ENCODE measurements around the gene DBH.

Gene DBH

DNA sequence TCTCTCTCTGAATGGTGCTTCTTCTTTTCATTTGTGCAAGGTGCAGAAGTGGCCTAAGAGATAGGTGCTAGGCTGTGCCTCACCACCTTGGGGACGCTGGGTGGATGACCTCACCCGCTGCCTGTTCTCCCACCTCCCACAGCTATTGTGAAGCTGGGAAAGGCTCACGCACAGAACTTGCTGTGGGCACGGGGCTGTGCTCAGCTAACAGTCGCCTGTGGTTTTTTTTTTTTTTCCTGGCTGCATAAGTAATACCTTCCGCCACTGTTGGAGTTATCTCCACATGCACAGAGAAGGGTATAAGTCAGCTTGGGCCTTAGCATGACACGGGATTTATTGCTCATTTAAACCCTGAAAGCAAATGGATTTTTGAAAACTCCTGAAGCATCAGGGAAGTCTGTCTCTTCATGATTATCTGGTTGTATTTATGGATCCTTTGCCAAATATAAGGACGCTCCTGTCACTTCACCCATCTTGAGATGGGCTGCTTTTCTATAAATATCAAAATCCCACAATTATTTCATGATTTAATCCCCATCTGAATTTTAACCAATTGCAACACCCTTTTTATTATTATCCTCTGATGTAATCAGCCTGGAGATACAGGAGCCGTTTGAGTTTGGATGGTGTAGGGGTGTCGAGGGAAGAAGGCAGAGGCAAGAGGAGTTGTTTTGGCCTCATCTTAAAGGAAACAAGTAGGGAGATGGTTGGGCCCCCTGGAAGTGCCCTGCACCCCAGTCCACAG is 9.0 kb downstream of the DBH start:
- no peak for FAIRE-seq

DNA sequence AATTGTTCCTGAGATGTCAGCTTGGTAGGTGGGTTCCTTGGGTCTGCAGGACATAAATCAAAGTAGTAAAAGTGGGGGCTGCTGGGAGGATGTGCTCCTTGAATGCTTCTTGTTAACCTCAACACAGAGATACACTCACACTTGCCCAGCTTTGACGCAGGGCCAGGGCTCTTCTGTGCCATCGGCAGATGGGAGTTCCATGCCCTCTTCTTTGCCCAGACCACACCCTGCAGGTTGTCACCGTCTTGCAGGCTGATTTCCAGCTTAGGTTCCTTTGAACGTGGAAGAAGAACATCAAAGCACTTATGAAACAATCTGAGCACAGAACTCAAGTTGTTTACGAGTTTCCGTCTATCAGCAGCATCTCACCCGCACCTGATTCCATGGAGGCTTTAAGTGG is 11.0 kb downstream of the DBH start:
- FAIRE-seq: no peak

DNA sequence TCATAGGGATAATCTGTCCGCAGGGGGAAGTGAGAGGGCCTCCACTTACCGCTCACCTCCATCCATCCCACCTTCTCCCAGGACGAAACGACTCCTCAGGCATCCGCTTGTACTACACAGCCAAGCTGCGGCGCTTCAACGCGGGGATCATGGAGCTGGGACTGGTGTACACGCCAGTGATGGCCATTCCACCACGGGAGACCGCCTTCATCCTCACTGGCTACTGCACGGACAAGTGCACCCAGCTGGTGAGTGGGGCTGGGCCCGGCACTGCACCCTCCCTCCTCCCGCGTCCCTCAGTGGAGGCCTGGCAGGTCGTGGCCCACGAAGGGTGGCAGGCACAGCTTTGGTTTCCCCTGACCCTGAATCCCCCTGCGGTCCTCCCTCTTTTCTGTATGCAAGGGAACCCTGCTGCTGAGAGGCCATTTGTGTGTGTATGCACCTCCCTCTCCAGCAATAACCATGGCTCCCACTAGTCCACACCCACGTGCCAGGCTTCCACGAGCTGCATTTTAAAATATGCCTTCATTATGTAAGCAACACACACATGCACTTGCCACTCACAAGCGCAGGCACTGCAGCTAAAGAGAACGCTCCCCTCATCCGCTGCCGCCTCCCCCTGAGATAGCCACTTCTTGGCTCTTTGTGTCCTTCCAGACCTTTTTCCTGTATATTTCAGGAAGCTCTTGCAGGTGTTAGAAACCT is 11.8 kb downstream of the DBH start:
- FAIRE-seq: no peak

DNA sequence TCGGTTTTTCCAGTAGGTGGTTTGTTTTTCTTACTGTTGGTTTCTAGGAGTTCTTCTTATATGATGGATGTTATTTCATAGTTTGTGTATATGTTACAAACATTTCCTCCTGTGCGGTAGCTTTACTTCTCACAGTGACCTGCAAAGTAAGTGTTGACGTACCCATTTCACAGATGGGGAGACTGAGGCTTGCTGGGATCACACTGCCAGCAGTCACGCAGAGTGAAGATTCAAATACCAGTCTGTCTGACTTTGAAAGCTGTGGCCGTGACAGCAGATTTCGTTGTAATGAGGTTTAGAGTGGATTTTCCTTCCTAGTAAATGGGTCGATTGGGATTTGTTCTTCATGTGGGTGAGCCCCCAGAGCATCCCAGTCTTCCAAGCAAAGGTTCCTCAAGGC is 13.0 kb downstream of the DBH start:
- FAIRE-seq: no peak

DNA sequence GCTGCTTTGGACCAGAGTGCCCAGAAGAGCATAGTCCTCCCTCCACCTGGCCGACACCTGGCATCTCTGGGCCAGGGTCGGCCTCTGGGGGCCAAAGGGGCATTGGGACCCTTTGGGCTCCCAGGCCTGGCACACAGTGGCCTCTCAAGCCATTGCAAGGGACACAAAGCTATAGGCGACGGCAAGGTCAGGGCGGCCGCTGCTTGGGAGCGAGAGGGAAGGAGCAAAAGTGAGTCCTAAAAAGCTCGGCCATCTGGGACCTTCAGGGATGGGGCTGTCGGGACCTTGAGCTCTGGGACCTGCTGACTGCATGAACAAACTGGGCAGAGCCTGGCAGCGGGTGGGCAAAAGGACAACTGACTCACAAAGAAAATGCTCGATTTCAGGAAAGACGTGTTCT is 13.9 kb downstream of the DBH start:
- FAIRE-seq: no peak

DNA sequence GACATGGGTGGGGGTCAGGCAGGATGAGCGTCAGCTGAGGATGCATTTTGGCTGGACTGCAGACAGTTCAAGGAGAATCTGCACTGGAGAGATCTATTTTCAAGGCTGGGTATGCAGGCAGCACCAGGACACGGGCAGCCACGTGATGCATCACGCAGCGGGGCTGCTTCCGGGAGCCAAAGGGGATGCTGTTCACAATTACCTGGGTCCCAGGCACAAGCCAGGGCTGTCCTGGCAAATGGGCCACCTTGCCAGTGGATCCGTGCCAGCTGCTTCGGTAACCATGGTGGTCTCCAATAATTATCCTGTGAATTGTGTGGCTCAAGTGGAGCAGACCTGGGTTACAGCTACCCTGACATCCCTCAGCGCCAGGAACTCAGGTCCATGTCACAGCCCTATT is 17.5 kb downstream of the DBH start:
- FAIRE-seq: no peak

DNA sequence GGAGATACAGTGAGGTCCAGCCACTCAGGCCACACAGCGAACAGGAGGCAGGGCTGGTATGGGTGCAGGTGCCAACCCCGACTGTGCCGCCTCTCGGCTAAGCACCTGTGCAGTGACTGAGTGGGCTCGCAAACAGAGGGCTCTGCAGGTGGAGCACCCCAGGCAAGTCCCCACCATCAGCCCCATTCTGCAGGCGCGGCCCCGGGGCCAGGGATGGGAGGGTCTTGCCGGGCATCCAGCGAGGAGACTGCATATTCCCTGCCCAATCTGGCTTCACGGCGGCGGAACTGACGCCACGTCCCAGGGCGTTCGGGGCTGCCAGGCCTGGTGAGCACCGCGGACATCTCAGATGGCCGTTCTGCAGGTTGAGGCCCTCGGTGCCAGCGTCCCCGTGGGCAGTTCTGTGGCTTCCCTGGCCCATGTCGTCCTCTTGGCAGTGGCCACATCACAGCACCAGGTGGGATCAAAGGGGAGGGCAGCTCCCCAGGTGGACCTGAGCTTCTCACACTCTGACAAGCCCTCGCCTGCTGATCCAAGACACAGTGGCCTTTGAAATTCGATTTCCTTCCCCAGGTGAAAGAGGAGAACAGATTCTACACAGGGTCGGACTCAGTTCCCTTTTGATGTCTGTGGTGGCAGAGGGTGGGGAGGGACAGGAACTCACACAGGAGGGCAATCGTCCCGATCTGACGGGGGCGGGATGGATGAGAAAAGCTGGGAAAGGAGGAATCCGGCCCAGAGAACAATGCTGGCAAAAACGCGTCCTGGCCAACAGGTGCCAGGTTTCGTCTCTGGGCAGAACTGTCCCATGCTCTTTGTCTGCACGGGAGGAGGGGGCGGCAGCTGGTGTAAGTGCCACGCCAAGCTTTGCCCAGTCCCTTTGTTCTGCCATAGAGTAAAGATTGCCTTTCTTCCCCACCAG is 18.8 kb downstream of the DBH start:
- FAIRE-seq: no peak

DNA sequence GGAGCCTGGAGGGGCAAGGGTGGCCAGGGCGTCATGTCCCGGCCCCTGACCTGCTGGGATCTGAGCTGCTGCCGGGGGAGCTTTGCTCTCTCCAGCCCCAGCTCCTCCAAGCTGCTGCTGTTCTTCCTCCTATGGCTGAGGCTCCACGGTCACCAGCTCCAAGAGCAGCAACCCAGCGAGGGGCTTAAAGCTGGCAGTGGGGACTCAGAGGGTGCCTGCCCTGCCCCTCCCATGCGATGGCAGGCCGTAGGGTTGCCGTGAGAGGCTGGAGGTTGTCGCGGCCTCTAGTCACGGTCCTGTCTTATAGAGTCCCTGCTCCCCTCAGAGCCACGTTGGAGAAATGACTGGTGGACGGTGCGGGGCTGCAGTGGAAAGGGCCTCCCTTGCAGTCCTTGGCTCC is 19.5 kb downstream of the DBH start:
- no peak for FAIRE-seq

DNA sequence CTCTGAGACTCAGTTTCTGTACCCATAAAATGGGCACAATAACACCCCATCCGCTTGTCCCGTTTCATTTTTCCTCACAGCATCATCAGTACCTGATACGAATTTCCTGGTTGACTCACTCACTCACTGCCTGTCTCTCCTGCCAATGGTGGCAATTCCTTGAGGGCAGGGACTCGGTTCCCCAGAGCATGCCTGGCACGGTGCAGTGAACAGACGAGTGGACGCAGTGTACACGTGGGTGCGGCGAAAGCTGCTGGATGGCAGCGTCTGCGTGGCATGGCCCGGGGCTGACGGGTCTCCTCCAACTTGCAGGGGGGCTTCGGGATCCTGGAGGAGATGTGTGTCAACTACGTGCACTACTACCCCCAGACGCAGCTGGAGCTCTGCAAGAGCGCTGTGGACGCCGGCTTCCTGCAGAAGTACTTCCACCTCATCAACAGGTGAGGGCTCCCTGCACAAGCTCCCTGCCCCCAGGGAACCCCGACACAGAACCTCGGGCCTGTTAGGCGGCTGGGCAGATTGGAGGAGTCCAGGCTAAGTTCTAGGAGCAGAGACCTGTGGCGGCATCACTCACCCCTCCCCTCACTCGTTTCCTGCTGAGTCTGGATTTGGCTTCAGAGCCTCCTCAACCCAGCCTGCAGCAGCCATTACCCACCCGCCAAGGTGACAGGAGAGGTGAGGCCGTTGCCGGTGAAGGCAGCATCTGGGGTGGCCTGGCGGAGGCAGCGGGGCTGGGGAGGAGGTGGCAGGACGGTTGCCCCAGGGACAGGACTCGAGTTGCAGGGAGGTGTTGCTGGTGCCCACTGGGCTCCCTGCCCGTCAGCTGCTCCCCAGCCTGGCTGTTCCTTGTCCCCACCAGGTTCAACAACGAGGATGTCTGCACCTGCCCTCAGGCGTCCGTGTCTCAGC is 20.3 kb downstream of the DBH start:
- FAIRE-seq: no peak

DNA sequence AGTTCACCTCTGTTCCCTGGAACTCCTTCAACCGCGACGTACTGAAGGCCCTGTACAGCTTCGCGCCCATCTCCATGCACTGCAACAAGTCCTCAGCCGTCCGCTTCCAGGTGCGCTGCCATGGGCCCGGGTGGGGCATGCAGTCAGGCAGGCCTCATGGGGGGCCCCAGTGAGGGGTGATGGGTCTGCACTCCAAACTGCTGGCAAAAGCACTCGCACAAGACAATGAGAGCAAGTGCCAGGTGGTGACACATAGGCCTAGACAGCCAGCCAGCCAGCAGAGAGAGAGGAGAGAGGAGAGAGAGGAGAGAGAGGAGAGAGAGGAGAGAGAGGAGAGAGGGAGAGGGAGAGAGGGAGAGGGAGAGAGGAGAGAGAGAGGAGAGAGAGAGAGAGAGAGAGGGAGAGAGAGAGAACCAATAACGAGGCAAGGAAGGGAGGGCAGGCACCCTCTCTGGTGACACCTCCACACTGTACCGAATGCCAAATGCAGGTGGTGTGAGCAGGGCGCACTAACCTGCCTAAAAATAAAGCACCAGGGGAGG is 21.0 kb downstream of the DBH start:
- no peak for FAIRE-seq

DNA sequence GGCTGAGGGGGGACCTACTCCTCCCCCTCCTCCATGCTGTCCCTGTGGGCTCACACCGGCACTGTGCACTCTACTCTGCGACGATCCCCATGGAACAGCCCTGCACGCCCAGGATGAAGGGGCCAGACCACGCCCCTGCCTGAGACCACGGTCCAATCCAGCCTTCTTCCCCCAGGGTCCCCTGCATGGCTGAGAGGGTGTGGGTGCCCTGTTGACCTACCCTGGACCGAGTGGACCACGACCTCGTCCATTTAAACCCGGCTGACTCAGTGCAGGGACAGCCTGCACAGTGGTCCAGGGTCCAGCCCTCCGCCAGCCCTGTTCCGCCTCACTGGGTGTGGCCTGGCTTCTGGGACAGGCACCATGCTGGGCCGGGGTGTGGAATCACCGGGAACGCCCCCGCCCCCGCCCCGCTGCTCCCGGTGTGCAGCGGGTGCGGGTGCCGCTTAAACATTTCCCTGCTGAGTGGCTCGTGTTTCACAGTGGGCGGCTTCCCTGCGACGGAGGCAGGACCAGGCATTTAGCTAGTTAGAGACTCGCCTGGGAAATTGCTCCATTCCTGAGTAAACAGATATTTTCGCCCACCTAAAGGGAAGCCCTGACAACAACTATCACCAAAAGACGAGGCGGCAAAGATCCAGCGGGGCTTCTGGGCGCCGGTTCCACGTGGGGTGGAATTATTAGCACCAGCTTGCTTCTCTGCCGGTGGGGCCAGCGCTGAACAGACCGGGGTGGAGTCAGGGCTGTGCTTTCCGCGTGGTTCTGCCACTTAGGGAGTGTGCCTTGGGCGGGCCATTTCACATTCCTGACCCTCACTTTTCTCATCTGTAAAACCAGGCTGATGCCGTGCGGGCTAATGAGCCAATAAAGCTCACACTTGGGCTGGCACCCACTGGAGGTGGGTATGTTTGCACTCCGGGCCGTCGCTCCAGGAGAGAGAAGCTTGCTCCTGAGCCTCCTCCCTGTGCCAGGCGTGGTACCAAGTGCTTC is 22.6 kb downstream of the DBH start:
- FAIRE-seq: no peak

DNA sequence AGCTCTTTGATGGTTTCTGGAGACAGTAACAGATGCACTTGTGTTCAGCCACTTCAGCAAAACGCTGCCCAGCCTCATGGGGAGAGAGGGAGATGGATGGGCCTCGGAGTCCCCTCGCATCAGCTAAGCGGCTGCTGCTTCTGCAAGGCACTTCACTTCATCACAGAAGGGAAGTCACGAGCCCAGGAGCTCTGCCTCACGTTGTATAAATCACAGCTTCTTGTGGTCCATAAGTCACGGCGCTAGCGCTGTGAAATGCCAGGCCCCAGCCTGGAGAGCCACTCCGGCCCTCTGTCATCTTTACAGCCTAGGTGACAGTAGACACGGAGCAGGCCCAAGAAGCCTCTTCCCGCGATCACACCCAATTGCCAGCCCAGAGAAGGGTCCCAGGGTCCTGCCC is 23.4 kb downstream of the DBH start:
- FAIRE-seq: no peak

DNA sequence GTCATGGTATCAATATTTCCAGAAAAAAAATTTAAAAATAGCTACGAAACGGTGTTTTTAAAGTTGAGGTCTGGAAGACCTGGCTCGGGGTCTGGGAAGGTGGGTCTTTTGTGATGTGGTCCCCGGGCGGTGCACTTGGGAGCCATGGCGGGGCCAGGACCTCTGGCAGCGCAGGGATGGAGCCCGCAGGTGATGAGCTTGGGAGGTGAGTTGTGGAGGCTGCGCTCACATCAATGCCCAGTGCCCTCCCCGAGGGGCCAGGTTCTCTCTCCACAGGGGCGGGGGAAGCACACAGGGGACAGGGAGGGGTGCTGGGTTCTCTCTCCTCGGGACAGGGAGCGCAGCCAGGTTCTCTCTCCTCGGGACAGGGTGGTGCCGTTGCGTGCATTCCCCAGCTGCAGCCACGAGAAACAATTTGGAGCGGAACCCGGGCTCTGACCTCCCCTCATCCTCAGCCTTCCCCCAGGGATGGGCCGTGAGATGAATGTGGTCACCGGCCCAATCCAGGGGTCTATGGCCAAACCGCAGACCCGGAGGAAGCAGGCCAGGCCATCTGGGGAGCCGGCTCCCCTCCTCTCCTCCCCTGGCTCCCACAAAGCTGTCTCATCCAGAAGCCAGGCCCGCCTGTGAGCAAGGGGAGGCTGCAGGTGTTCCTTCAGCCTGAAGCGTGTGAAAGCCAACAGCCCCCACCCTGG is 25.8 kb downstream of the DBH start:
- FAIRE-seq: no peak

DNA sequence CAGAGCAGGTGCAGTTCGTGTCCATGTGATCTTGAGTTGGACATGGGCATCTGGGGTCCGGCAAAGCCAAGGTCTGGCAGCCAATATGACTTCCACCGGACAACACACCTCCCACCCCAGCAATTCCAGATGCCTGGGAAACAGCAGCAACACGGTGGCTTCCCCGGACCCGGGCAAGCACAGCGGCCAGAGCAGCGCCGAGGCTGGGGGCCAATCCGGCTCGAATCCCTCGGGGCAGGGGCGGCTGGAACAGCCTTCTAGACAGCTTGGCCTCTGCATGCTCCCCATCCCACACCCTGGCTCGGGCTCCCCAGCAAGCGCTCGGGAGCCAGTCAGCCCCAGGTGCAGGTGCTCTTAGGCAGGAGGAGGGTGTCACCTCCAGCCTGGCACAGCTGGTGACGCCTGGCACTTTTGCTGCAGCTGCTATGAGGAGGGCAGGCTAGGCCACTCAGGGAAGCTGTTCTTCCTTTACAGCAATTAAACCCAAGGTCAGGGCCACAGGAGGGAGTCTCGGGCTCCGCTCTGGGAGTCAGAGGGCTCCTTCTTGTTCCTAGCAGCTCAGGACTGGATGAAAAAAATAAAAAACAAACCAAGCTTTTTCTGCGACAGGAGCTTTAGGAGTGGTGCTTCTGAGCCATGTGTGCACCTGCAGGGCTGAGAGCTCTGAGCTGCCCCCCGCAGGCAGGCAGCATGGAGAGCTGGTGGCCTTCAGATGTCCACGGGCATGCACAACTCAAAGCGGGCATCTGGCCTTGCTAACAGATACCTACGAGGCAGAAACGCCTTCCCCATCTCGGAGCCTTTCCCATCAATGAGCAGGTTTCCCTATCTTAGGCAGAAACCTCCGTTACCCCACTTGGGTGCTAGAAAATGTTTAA is 28.2 kb downstream of the DBH start:
- FAIRE-seq: no peak

DNA sequence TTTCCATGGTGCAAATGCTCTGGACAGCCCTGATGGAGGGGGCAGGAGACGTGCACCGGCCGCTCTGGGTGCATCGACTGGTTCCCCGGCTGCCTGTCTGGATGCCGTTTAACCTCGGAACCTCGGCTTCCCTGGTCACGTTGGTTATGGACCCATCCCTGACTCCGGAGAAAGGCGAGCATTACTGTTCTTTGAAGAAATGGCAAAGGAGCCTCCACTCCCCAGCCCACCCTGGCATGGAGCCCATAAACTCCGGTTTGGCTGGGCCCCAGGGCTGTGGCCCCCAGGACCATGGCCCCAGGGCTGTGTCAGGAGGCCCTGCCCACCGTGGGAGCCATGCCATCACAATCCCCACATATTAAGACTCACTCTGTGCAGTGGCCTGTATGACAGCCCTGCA is 28.9 kb downstream of the DBH start:
- no peak for FAIRE-seq

DNA sequence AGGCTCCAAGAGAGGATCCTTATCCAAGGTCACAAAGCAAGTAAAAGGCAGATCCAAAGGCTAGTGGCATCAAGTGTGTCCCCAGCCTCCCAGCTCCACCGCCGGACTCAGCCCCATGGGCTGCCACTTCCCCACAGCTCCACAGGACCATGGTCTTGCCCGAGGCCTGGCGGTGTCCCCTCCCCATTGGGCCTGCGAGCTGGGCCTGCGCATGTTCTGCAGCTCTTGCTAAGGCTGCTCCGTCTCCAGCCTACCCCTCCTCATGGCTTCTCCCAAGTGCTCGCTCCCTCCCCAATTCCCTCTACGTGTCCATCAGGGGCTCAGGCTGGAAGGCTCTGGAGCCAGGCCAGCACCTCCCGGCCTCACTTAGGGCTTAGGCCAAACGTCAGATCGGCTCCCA is 29.4 kb downstream of the DBH start:
- no peak for FAIRE-seq

DNA sequence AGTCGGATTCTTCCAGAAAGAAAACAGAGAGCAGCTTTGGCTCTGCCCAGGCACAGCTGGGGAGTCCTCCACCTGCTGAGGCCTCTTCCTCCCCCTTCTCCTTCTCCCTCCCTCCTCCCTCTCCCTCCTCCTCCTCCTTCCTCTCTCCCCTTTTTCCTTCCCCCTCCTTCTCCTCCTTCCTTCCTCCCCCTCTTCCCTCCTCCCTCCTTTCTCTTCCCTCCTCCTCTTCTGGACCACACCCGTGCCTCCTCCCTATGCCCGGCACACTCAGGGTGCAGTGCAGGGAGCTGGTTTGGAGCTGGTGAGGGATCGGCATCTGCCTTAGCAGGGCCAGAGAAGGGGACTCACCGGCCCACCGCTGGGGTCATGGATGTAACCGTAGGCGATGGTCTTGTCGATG is 30.2 kb downstream of the DBH start:
- no peak for FAIRE-seq

DNA sequence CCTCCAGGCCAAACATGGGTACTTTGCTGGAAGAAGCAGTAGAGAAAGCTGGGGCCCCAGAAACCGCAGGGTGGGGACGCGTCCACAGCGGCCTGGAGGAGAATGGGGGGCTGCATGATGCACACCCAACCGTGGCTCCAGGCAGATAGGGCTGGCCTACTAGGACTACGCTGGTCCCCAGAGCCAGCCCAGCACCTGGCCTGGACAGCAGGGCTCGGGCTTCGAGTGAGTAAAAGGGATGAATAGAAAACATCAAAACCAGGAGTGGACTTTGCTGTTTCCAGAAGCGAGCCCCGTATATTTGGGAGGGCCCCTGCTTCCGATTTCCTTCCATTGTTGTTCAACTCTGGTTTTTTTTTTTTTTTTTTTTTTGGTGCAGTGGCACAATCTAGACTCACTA is 30.7 kb downstream of the DBH start:
- FAIRE-seq: no peak

DNA sequence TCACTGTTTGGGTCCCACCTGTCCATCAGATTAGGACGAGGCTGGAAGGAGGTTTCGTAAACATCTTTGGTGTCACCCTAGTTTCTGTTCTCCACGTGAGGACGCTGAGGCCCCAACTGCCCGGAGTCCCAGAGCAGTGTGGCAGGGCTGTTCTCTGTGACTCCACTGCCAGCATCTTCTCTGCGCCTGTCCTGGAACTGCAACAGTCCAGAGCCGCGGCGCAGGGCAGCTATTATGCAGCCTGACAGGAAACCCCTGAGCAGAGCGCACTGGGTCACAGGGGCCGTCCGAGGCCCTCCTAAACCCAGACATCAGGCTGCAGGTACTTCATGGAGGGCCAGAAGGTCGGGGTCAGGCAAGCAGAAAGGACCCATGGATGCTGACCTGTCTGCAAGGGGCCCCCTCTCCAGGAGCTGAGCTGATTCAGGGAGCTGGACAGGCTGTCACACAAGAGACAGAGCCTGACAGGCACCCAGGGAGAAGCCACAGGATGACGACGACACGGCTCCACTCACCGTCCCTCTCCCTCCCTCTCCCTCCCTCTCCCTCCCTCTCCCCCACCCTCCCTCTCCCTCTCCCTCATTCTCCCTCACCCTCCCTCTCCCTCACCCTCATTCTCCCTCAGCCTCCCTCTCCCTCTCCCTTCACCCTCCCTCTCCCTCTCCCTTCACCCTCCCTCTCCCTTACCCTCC is 31.7 kb downstream of the DBH start:
- no peak for FAIRE-seq
